HG03565 (cell line): Measurements from ENCODE around the gene ARHGAP32.

Source experiments
- ATAC-seq: cut with Tn5 transposase; IDR thresholded peaks from one replicate; pipeline ENCODE4 v1.9.1; 2021; ENCODE audit warnings: mild to moderate bottlenecking, moderate library complexity; ENCODE audit not compliant: unreplicated experiment

Gene ARHGAP32

DNA sequence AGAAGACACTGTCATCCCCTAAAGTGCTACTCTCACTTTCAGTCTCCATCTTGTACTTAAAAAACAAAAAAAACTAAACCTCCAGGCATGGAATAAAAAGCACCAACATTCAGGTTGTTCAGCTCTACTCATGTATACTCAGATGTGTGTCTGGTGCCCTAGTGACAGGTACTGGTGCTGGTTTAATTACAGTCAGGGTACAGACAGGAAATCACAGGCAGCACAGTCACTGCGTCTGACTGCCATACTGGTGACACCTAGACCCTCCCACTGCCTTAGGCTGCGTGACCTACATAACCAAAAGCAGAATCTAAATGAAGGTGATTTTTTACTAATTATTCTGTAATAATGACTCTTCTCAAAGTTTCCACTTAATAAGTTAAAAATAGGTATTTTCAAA, at the start of gene ARHGAP32:
TSS of gene ARHGAP32 (minus strand) at position 176 of the 400 bp plus-strand sequence. CDS start at position 49, 127 bp downstream.
- no peak for ATAC-seq

DNA sequence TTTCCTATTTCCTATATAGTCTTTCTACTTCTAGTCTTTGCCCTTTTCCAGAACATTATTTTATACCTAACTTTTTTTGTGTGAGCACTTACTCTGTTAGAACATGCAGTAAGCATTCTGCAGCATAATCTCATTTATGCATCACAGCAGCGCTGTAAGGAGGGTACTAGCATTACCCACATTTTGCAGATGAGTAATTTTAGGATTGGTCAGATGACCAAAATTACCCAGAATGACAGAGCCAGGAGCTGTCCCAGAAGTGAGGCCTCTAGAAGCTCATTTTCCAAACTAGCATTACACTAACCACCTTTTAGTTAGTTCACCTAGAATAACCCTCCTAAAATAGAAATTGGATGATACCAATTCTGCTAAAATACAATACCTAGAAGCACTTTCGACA, 47.1 kb upstream of the ARHGAP32 start:
- no peak for ATAC-seq

DNA sequence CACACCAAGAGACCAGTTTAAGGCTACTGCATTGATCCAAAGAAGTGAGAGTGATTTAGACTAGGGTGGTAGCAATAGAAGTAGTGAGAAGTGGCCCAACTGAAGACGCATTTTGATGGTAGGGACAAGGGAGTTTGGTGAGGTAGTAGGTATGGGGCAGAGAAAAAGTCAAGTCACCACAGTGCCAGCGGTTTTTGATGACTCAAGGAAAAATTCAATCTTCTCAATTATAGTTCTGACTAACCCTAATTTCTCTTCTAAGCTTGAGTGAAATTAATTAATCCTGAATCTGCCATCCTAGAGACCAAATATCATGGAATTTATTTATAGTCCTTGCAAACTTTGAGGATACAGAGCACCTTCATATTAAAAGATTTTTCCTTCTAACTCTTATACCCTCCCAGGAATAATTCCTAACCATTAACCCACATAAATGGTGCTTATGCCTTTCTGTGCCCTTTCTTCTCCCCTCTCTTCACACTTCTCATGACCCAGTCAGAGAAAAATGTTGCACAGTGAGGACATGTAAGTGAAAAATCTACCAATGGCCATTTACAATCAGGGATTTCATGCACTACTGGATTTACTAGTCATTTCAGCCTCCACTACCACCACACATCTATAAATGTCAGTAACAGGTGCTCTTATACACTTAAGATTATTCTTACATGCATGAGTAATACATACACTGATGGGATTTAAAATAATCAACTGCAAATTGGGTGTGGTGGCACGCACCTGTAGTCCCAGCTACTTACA, 45.9 kb upstream of the ARHGAP32 start:
- peak; percentile 66 for ATAC-seq

DNA sequence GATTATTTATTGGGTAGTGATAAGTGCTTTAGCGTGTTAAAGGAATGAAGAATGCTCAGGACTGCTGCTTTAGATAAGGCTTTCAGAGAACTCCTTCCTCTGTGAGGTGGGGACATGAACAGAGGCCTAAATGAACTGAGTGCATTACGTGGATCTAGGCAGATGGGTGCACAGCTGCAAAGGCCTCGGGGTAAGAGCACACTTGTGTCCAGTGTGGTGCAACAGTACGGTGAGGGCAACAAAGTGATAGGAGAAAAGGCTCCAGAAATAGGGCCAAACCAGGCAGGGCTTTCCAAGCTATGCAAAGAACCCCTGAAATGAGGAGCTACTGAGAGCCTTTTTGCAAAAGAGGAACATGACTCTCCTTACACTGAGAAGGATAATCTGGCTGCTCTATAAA, 45.3 kb upstream of the ARHGAP32 start:
- no peak for ATAC-seq

DNA sequence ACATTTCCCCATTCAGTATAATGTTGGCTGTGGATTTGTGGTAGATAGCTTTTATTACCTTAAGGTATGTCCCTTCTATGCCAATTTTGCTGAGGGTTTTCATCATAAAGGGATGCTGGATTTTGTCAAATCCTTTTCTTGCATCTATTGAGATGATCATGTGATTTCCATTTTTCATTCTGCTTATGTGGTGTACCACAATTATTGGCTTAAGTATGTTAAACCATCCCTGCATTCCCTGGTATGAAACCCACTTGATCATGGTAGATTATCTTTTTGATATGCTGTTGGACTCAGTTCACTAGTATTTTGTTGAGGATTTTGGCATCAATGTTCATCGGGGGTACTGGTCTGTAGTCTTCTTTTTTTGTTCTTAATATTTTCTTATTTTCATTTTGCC, 44.7 kb upstream of the ARHGAP32 start:
- no peak for ATAC-seq

DNA sequence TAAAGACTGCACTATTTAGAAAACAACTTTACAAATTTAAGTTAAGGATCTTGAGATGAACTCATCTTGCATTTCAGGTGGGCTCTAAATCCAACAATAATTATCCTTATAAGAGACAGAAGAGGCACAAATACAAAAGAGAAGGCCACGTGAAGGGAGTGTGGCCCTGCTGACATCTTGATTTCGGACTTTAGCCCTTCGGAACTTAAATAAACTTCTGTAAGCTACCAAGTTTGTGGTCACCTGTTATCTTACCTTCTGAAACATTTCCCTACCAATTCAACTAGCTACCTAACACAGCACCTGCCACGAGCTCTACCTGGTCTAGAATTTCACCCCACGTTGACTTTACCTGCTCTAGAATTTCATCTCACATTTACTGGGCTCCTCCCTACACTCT, 42.9 kb upstream of the ARHGAP32 start:
- ATAC-seq, result no peak

DNA sequence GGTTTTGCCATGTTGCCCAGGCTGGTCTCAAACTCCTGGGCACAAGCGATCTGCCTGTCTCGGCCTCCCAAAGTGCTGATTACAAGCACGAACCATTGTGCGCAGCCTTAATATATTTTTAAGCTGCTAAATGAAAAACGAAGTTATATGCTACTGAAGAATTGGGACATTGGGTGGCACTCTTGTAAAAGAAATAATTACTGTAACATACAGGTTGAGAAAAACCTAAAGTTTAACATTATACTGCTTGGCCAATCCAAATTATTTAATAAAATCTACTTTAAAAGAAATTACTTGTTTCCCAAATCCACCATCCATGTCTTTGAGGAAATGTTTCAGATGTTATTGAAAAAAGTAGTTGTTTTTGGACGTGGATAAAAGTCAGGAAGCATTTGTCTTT, 37.9 kb upstream of the ARHGAP32 start:
- no peak for ATAC-seq

DNA sequence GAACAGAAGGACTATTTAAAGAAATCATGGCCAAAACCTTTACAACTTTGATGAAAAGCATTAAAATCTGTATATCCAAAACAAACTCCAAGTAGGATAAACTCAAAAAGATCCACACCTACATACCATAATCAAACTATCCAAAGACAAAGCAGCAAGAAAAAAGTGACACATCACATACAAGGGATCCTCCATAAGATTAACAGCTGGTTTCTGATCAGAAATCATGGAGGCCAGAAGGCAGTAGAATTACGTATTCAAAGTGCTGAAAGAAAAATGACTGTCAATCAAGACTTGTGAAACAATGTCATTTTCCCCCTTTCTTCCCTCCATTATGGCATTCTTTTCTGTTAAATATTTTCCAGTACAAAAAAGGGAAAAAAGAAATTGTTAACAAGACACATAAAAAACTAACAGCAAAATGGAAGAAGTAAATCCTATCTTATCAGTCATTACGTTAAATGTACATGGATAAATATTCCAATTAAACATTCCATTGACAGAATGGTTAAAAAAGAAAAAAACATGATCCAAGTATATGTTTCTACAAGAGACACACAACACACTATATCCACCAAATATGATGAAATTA, 34.2 kb upstream of the ARHGAP32 start:
- ATAC-seq, result no peak

DNA sequence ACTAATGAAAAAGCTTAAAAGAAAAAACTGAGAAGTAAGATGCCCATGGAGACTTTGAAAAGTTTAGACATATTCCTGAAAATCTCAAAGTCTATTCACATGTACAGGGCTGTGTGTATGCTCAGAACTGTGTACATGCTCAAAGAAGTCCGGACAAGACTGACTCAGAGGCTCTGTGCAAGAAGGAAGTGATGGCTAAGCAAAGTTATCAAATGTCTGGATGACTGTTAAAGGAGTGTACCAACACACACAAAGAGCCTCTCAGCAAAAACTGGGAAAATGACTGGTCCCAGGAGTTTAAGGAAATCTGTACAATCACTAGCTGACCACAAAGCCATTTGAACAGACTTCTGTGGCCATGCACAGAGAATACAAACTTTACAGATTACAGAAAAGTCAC, 33.1 kb upstream of the ARHGAP32 start:
- ATAC-seq, result no peak

DNA sequence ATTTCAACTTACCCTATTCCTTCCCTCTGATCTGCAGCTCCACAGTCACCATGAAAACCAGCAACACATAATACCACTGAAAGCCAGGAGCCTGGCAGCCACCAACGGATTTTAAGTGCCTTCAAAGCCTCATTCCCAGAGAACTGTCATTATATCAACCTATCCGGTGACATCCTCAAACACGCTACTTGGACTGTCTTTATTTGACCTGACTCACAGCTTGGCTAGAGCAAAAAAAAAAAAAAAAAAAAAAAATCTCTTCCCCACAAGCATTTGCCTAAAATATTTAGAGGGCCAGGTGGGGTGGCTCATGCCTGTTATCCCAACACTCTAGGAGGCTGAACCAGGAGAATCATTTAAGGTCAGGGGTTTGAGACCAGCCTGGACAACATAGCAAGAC, 32.4 kb upstream of the ARHGAP32 start:
- no peak for ATAC-seq

DNA sequence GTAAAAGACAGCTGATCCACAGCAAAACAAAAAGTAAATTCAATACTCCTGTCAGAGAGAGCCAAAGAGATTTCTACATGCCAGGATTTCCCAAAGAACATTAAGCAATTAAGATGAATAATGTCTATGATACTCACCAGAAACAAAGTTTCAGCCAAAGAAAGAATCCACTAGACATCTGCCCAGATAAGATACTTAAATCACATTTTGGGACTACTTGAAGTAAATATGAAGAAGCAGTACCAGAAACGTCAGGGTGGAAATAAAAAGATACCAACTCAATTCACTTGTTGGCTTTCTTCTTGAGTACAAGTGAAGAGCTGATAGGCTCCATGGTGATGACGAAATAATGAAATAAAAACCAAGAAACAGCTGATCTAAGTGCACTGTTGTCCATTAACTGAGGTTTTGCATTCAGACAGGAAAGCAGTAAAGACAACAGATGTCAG, 31.6 kb upstream of the ARHGAP32 start:
- ATAC-seq, result no peak

DNA sequence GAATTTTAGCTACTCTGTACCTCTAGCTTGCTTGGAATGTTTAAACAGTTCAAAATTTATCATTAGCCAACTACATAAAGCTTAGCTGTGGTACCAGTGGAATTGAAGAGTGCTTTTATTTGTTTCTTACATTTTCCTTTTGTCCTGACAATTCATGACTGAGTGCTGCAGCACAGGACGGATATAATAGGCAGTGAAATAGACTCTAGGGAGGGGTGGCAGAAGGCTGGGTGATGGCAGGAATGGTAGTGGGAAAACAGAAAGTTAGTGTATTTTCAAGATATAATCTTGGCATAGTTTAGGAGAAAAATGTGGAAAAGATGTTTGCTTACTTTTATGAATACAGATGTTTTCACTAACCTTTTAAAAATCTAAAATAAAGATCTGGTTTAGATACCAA, 31.1 kb upstream of the ARHGAP32 start:
- no peak for ATAC-seq

DNA sequence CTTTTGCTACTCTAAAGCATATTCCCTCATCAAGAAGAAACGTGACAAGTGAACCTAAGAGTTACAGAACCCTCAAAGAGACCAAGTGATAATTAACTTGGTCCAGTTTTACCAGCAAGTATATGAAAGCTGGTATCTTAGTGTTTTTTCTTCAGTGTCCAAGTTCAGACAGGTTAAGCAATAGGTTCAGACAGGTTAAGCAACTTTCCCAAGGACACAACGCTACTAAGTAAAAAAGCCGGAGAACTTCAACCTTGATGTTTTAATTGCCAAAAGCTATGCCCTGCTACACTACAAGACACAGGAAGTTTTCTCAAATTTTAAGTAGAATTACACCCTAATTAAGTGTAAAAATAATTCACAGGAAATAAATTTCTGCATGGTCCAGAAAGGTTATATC, 30.0 kb upstream of the ARHGAP32 start:
- ATAC-seq, result no peak

DNA sequence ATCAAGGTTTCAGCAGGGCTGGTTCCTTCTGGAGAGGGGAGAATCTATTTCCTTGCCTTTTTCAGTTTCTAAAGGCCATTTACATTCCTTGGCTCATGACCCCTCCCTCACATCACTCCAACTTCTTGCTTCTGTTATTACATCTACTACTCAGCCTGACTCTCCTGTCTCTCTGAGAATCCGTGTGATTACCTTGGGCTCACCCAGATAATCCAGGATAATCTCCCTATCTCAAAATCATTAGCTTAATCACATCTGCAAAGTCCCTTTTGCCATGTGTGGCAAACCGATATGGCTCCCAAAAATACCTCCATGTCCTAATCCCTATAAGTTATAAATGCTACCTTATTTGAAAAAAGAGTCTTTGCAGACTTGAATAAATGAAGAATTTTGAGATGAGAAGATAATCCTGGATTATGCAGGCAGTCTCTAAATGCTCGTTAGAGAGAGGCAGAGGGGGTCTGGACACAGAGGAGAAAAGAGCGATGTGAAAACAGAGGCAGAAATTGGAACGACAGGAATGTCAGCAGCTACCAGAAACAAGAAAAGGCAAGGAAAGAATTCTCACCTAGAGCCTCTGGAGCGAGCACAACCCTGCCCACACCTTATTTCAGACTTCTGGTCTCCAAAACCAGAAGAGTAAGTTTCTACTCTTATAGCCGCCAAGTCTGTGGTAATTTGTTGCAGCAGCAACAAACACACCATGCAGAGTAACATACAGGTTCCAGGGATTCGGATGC, 23.6 kb upstream of the ARHGAP32 start:
- no peak for ATAC-seq

DNA sequence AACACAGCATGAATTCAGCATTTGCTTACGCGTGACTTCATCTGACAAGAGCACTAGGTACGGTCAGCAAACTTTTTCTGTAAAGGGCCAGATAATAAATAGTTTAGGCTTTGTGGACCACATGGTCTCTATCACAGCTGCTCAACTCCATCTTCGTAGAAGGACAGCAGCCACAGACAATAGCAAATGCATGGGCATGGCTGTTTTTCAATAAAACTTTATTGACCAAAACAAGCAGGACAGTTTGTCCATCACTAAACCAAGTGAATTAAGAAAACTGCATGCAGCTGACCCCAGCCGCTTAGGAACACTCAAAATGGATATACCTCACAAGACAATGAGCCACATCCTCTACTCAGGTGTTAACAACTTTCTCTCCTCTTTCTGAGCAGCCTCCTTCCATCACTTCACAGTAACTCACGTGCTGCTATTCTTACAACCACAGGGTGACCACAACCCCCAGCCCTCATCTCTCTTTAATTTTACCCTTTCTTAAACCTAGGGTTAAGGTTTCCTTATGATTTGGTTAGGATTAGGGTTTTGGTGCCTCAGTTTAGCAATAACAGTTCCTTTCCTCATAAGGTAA, 22.7 kb upstream of the ARHGAP32 start:
- no peak for ATAC-seq

DNA sequence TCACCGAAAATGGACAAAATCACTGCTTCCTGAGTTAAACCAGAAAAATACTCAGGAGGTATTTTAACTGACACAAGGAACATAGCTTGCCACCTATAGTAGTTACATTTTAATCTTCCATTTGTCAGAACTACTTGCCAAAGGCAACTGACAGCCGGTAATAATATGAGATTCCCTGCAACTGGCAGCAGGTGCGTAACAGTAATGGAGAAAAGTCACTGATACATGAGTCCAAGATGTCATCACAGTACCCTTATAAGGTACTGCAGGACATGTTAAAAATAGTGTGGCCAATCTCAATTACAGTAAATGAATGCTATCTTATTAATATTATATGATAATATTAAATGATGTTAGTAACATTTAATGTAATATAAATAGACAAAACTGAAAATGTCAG, 21.1 kb upstream of the ARHGAP32 start:
- no peak for ATAC-seq

DNA sequence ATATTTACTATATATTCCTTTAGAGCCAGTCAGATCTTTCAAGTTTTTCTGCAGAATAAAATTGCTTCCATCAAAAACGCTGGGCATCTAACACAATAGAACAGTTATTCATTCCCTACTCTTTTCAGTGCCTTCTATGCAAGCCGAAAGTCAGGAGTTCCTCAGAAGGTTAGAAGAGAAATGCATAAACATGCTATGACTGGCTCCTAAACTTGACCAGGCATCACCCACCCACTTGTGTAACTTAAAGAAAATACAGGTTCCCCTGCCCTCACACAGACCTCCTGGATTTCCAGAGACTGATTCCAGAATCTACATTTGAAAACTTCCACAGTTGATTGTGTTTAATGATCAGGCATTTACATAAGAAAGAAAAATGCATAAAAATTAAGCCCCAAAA, 19.3 kb upstream of the ARHGAP32 start:
- no peak for ATAC-seq

DNA sequence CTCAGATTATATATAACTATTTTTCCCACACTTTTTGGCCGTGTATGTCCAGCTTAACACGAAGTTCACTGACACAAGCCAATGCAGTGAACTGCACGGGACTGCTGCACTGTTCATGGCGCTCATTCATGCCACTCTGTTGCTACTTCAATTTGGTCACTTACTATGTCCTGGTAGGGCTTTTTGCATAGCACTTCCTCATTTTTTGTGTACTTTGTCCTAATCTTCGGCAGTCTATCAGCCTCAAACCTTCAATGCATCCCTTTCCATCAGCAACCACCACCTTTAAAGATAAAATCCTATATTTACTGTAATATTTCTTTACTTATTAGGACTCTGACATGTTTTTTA, 18.7 kb upstream of the ARHGAP32 start:
- ATAC-seq, result no peak

DNA sequence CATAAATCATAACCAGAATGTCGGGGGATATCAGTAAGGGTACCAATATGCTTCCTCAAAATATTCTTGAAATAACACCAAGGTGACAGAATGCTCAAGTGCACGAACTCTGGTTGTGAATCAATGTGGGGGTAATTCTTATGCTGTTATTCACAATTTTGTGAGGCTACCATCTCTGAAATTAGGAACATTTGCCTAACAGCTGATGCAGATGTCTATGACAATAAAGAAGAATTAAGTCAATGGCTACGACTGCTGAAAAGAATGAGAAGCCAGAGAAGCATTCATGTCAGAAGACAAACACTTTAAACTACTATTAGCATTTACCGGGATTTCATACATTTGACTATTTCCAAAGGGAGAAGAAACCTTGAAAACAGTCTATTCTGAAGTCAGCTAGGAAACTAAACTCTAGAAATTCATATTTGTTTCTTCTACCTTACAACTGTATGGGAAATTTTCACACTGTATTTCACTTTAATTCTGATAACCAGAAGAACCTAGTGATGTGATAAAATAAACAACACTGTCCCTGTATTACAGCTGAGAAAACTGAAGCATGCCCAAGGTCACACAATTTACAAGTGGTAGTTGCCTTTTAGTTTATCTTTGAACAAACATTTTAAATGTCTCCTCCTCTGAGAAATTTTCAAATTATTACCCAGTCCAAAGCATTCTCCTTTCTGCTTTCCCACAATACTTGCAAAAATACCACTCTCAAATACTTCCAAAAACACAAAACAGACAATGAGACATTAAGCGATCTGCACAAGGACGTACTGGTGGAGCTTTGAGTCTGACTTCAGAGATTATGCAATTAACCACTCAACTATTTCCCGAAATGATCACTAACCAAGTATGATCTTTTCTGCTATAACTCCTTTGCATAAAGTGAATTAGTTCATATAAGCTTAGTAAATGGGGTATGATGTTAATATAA, 18.0 kb upstream of the ARHGAP32 start:
- ATAC-seq, result no peak

DNA sequence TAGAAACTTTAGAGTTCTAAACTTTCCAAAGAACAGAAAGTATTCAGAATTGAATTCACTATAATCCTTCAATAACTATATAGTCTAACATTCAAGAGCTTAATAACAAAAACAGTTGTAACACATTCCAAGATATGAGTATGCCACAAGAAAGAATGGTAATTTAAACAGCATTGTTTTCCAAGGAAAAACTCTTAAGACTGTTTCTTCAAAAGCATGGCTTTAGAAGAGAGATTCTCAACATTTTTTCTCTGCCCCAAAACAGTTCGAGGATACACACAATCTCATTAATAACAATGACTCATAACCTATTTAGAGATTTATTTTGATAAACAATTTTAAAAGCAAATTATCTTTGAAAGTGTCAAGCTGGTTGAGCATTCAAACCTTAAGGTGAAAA, 16.7 kb upstream of the ARHGAP32 start:
- ATAC-seq, result no peak
